GM12864 (cell line): ENCODE results near the gene IL21R.
"Not testable (repeated sequence)": the region's sequence is repeated elsewhere in the genome, so short reads cannot be mapped to it uniquely, and the experiment has no call there.

Source experiments
- DNase-seq: peaks from one replicate; pipeline ENCODE4 v3.0.0-alpha.2; 2011; ENCODE audit warnings: low read depth
- H3K4me3 ChIP-seq: 2 replicates; pipeline ENCODE4 v1.5.1; 2011; ENCODE audit warnings: mild to moderate bottlenecking, low read depth, low read length, control low read depth
- CTCF ChIP-seq: IDR thresholded peaks from 2 replicates; pipeline ENCODE4 v1.5.1; 2011; ENCODE audit warnings: low read depth, mild to moderate bottlenecking, moderate library complexity, low read length, control low read depth, inconsistent platforms; ENCODE audit errors: missing control alignments

The IL21R gene

GRCh38 chr16:27452569-27453493 lies 50.9 kb downstream of the IL21R start:
- no peak overlapping the region for H3K4me3 ChIP-seq
- no peak for DNase-seq
- TF ChIP-seq CTCF, result no peak

- no peak for TF ChIP-seq CTCF
- H3K4me3 ChIP-seq, result no peak overlapping the region
- no peak for DNase-seq
Observed at GRCh38 chr16:27453494-27453825, 51.5 kb downstream of the IL21R start.

- H3K4me3 ChIP-seq, result no peak overlapping the region
- no peak for TF ChIP-seq CTCF
- DNase-seq, result no peak
Observed at GRCh38 chr16:27455700-27456099, 53.7 kb downstream of the IL21R start.

GRCh38 chr16:27457605-27457900 lies 55.6 kb downstream of the IL21R start:
- DNase-seq, result not testable (repeated sequence)

GRCh38 chr16:27458258-27458657 lies 56.3 kb downstream of the IL21R start:
- H3K4me3 ChIP-seq, result no peak overlapping the region
- no peak for DNase-seq
- no peak for TF ChIP-seq CTCF

More at GRCh38 chr16:27457605-27457900, 55.6 kb downstream of the IL21R start:
- H3K4me3 ChIP-seq, result not testable (repeated sequence)

GRCh38 chr16:27458987-27459688 lies 57.2 kb downstream of the IL21R start:
- no peak for DNase-seq
- no peak overlapping the region for H3K4me3 ChIP-seq
- TF ChIP-seq CTCF, result no peak

- no peak for TF ChIP-seq CTCF
- H3K4me3 ChIP-seq, result no peak overlapping the region
- DNase-seq, result no peak
Observed at GRCh38 chr16:27460213-27460612, 58.2 kb downstream of the IL21R start.
